ENCODE data around the gene TIAM1.

DNA sequence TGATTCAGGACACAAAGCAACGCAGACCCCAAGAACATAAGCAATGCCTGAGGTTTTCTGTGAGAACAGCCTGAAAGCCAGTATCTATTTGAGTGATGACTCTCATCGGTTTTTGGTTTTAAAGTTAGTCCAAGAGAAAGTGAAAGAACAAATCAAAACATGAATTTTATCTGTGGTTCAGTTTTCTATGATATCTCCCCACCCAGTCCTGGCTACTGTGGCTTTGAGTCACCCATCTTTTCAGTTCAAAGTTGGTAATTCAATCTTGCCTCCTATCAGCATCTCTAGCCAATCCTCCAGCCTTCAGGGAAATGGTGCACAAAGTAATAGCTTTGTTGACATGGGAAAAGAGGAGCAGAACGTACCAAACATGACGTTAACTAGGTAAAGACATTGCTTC is 265.3 kb downstream of the TIAM1 start:
- TF ChIP-seq, protein P1, sequence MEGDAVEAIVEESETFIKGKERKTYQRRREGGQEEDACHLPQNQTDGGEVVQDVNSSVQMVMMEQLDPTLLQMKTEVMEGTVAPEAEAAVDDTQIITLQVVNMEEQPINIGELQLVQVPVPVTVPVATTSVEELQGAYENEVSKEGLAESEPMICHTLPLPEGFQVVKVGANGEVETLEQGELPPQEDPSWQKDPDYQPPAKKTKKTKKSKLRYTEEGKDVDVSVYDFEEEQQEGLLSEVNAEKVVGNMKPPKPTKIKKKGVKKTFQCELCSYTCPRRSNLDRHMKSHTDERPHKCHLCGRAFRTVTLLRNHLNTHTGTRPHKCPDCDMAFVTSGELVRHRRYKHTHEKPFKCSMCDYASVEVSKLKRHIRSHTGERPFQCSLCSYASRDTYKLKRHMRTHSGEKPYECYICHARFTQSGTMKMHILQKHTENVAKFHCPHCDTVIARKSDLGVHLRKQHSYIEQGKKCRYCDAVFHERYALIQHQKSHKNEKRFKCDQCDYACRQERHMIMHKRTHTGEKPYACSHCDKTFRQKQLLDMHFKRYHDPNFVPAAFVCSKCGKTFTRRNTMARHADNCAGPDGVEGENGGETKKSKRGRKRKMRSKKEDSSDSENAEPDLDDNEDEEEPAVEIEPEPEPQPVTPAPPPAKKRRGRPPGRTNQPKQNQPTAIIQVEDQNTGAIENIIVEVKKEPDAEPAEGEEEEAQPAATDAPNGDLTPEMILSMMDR (IDR thresholded peaks at IDR 0.05 in 4 of 5, conservative IDR thresholded peaks at IDR 0.05 in 1 of 5): no peak
- no peak for TF ChIP-seq POLR2A (IDR thresholded peaks at IDR 0.05)

Data from gastrocnemius medialis (tissue), 4 donors.